BJ (cell line): ENCODE measurements around the gene LARP1B. TPM values are rescaled to one million over a fixed set of nuclear protein-coding genes. Genes with fewer than 3 reads are reported as not detected.
"Not testable (repeated sequence)": the region's sequence is repeated elsewhere in the genome, so short reads cannot be mapped to it uniquely, and the experiment has no call there.

Experiments
- CTCF ChIA-PET: fragments of 350-600 bp; formaldehyde crosslinking; extraction: SDS; loops from one replicate; lab custom pipeline; 2021; ENCODE audit warnings: antibody characterized with exemption, inconsistent platforms; lab: Yijun Ruan, JAX
- POLR2A ChIA-PET: fragments of 300-600 bp; sonication (Branson Sonifier 250); formaldehyde crosslinking; extraction: SDS; loops from one replicate; lab custom pipeline; 2021; ENCODE audit warnings: antibody characterized with exemption; lab: Charles Lee
- DNase-seq: peaks from one replicate; pipeline ENCODE4 v3.0.0-alpha.2; 2011; ENCODE audit warnings: low read depth
- H3K27me3 ChIP-seq: 2 replicates; pipeline ENCODE4 v1.6.0; 2011; ENCODE audit warnings: low read length; ENCODE audit not compliant: control insufficient read depth, insufficient read depth
- H3K36me3 ChIP-seq: 2 replicates; pipeline ENCODE4 v1.5.1; 2011; ENCODE audit warnings: low read length; ENCODE audit not compliant: control insufficient read depth, insufficient read depth
- H3K4me3 ChIP-seq: 2 replicates; pipeline ENCODE4 v1.5.1; 2011; ENCODE audit warnings: low read depth, mild to moderate bottlenecking, control low read depth, low read length
- polyA plus RNA-seq: library from polyadenylated mRNA; depleted of rRNA; stranded (reverse); fragments of >200 nt; gene quantifications from 2 replicates; pipeline ENCODE4 v1.2.3, GENCODE V29; 2011
- TF ChIP-seq, protein P1 (sequence below): IDR thresholded peaks from 2 replicates; pipeline ENCODE4 v1.5.1; 2011; ENCODE audit warnings: low read depth, mild to moderate bottlenecking, control low read depth, inconsistent platforms, low read length, moderate library complexity; ENCODE audit not compliant: insufficient read depth

LARP1B gene
- polyA plus RNA-seq, 1 experiment: 4.5 TPM

DNA sequence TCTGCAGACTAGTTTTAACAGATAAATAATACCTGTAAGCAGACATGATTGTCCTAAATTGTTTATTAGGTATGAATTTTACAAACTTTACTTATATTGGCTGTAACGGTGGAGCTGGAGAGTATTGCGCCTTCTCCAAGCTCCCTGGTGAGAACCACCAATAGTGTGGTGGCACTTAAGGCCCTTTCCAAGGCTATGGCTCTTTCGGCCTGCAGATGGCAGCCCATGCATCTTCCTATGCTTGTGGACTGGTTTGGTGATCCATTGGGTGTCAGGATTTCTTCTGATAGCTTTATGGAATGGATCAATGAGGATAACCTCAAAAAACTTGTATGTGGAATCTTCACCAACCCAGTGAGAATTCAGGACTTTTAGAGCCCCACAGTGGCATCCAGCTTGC lies 7.8 kb downstream of the LARP1B start:
- Histone ChIP-seq H3K27me3 (no peaks in the 10 kb centered on the region), H3K4me3 (no peak overlapping the region), H3K36me3 (no peaks in the 10 kb centered on the region)
- TF ChIP-seq, protein P1, sequence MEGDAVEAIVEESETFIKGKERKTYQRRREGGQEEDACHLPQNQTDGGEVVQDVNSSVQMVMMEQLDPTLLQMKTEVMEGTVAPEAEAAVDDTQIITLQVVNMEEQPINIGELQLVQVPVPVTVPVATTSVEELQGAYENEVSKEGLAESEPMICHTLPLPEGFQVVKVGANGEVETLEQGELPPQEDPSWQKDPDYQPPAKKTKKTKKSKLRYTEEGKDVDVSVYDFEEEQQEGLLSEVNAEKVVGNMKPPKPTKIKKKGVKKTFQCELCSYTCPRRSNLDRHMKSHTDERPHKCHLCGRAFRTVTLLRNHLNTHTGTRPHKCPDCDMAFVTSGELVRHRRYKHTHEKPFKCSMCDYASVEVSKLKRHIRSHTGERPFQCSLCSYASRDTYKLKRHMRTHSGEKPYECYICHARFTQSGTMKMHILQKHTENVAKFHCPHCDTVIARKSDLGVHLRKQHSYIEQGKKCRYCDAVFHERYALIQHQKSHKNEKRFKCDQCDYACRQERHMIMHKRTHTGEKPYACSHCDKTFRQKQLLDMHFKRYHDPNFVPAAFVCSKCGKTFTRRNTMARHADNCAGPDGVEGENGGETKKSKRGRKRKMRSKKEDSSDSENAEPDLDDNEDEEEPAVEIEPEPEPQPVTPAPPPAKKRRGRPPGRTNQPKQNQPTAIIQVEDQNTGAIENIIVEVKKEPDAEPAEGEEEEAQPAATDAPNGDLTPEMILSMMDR: 0 out of 2 replicates have a peak, but pooled peaks have one; percentile 26
- POLR2A ChIA-PET: no interaction called here
- DNase-seq: no peak
- CTCF ChIA-PET: interaction anchor here (1.1 kb wide), 2 partner anchors 8 to 13 kb away, joined by 4 read pairs; no protein-coding TSS in a partner anchor

DNA sequence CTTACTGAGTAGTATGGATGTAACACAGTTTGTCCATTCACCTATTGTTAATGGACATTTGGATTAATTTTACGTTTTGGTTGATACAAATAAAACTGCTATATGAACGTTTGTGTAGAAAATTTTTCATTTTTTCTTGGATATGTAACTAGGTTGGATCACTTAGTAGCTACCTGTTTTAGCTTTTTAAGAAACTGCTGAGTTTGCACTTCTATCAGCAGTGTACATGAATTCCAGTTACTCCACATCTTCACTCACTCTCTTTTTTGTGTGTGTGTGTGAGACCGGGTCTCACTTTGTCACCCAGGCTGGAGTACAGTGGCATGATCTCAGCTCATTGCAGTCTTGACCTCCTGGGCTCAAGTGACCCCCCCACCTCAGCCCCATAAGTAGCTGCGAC lies 15.4 kb downstream of the LARP1B start:
- H3K36me3 ChIP-seq: no peaks in the 10 kb centered on the region
- CTCF ChIA-PET: interaction anchor here (0.7 to 1.4 kb wide), 2 partner anchors 8 to 14 kb away, joined by 4 read pairs; no protein-coding TSS in a partner anchor
- H3K27me3 ChIP-seq: no peaks in the 10 kb centered on the region
- TF ChIP-seq, protein P1: no peak
- DNase-seq: no peak
- POLR2A ChIA-PET: no interaction called here
- no peak overlapping the region for H3K4me3 ChIP-seq

DNA sequence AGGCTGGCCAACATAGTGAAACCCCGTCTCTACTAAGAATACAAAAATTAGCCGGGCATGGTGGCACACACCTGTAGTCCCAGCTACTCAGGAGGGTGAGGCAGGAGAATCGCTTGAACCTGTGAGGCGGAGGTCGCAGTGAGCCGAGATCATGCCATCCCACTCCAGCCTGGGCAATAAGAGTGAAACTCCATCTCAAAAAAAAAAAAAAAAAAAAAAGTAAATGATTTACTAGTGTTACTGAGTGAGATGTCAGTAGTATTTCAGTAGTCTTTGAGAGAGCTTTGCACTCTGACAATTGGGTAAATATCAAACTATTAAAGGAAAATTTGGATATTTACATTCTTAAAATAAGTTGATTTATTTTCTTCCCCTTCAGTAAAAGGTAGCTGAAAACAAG lies 34.2 kb downstream of the LARP1B start:
- H3K4me3 ChIP-seq, H3K27me3 ChIP-seq, POLR2A ChIA-PET, DNase-seq, H3K36me3 ChIP-seq, CTCF ChIA-PET: not testable (repeated sequence)

DNA sequence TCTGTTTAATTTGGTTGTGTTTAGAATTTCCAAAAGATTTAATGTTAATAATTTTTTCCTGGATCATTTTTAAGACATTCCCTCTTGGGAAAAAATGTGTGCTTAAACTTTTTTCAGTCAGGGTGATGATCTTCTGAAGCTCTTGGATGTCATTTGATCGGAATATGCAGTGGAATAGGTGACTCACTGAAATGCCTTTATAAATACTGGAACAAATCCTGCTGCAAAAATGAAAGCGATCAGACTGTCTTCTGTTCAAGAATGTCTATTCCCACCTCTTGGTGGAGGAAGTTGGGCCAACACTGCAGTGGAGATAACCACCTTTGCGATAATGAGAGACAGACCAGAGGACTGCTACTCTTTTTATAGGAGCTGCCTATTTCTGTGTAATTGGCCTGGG lies 46.7 kb downstream of the LARP1B start:
- CTCF ChIA-PET: no interaction called here

DNA sequence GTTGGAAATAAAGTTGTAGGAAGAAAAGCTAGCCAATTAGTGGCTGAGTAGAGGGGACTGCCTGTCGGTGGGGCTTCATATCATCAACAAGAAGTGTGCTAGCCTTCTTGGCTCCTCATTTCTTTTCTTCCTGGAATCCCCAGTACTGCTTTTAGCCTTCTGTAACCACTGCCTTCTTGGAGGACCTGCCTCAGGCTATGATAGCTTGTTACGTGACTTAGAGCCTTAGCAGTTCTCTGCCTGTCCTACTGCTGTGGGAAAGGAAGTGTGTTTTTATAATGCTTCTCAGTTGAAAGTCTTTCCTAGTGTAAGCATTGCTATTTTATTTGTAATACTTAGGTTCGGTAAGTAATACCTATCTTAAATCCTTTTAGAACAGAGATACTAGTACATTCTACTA lies 61.9 kb downstream of the LARP1B start:
- no peaks in the 10 kb centered on the region for H3K36me3 ChIP-seq
- no peak for DNase-seq
- ChIA-PET CTCF (no interaction called here), POLR2A (no interaction called here)
- H3K27me3 ChIP-seq: no peaks in the 10 kb centered on the region
- H3K4me3 ChIP-seq: no peak overlapping the region
- TF ChIP-seq, protein P1: no peak

More for the DNA sequence above, 46.7 kb downstream of the LARP1B start:
- H3K4me3 ChIP-seq: no peak overlapping the region
- no peak for DNase-seq
- TF ChIP-seq, protein P1: no peak
- POLR2A ChIA-PET: no interaction called here
- H3K27me3 ChIP-seq: no peaks in the 10 kb centered on the region
- H3K36me3 ChIP-seq: no peaks in the 10 kb centered on the region; the same call in 1 of the 2 replicates

DNA sequence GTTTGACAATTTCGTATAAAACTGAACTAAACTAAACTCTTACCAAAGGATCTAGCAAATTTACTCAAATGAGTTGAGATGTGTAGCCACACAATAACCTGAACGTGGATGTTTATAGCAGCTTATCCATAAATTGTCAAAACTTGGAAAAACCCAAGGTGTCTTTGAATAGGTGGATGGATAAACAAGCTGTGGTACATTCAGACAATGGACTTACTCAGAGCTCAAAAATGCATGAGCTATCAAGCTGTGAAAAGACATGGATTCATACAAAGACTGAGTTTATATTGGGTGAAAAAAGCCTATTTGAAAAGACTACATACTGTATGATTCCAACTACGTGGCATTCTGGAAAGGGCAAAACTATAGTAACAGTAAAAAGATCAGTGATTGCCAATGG lies 69.5 kb downstream of the LARP1B start:
- Histone ChIP-seq H3K4me3 (no peak overlapping the region), H3K36me3 (no peaks in the 10 kb centered on the region), H3K27me3 (no peaks in the 10 kb centered on the region)
- DNase-seq: no peak
- ChIA-PET CTCF (interaction anchor here (1.5 kb wide), 1 partner anchor 10 kb away, joined by 4 read pairs; no protein-coding TSS in a partner anchor), POLR2A (no interaction called here)
- TF ChIP-seq, protein P1: no peak
